ENCODE measurements around the gene SLC4A5.

DNA sequence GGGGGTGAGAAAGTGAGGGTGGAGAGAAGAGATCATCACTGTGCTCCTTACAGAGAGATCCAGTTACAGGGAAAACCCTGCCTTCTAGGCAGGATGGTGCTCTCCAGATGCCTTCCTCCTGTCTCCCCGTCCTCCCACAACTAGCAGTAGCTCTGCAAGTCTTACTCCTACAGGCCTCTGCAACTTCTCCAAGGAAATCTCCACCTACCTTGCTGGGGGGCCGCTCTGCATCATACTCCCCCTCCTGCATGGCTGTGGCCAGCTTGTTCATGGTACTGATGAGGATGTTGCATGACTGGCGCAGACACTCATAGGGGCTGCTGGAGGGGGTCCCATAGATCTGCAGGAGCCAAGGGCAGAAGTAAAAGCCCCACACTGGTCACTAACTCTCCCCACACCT lies 22.8 kb upstream of the SLC4A5 start:
- TF ChIP-seq CTCF (IDR thresholded peaks at IDR 0.05) (no peak), POLR2AphosphoS5 (IDR thresholded peaks at IDR 0.05) (no peak), POLR2A (IDR thresholded peaks at IDR 0.05) (no peak), EP300 (IDR thresholded peaks at IDR 0.05) (no peak)
